Fibroblast of mammary gland (primary cell): ENCODE results near the gene CCDC196.
A peak's percentile ranks its signal among the peaks of the same experiment; 100 is the strongest.
"Not testable (repeated sequence)": the region's sequence is repeated elsewhere in the genome, so short reads cannot be mapped to it uniquely, and the experiment has no call there.

ENCODE experiments used
- DNase-seq: peaks from one replicate; pipeline ENCODE4 v3.0.0-alpha.2; 2010; ENCODE audit warnings: low read depth
- H3K4me3 ChIP-seq: 2 replicates; pipeline ENCODE4 v1.5.1; 2011; ENCODE audit warnings: low read depth, mild to moderate bottlenecking, low read length, moderate library complexity; ENCODE audit not compliant: control insufficient read depth
- TF ChIP-seq, protein P1 (sequence below): conservative IDR thresholded peaks from 2 replicates; pipeline ENCODE4 v1.5.1; 2011; ENCODE audit warnings: low read depth, low read length, inconsistent platforms; ENCODE audit not compliant: control insufficient read depth, insufficient read depth

The CCDC196 gene

DNA sequence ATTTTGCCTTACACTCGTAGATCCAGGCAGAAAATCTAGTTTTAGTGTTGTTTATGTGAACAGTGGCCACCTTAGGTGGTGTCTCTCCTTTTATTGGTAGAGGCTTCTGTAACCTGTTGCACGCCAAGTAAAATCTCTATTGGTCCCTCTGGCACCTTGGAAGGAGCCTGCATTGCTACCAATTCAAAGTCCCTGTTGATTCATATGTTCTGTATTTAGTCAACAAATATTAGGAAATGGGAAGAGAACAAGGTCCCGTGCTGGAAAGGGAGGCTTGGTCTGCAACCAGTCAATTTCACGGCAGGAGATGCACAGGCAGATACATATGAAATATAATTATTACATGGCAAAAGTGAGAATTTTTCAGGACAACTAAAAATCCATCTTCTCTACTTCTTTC lies 15.4 kb downstream of the CCDC196 start:
- no peak overlapping the region for H3K4me3 ChIP-seq
- TF ChIP-seq, protein P1, sequence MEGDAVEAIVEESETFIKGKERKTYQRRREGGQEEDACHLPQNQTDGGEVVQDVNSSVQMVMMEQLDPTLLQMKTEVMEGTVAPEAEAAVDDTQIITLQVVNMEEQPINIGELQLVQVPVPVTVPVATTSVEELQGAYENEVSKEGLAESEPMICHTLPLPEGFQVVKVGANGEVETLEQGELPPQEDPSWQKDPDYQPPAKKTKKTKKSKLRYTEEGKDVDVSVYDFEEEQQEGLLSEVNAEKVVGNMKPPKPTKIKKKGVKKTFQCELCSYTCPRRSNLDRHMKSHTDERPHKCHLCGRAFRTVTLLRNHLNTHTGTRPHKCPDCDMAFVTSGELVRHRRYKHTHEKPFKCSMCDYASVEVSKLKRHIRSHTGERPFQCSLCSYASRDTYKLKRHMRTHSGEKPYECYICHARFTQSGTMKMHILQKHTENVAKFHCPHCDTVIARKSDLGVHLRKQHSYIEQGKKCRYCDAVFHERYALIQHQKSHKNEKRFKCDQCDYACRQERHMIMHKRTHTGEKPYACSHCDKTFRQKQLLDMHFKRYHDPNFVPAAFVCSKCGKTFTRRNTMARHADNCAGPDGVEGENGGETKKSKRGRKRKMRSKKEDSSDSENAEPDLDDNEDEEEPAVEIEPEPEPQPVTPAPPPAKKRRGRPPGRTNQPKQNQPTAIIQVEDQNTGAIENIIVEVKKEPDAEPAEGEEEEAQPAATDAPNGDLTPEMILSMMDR: no peak
- no peak for DNase-seq

- DNase-seq: peak; percentile 65
- not testable (repeated sequence) for H3K4me3 ChIP-seq
Observed at GRCh38 chr14:66502836-66503235, 16.7 kb downstream of the CCDC196 start.

GRCh38 chr14:66503532-66503931 lies 17.4 kb downstream of the CCDC196 start:
- TF ChIP-seq, protein P1: no peak
- peak; percentile 62 for DNase-seq
- H3K4me3 ChIP-seq: no peak overlapping the region

DNA sequence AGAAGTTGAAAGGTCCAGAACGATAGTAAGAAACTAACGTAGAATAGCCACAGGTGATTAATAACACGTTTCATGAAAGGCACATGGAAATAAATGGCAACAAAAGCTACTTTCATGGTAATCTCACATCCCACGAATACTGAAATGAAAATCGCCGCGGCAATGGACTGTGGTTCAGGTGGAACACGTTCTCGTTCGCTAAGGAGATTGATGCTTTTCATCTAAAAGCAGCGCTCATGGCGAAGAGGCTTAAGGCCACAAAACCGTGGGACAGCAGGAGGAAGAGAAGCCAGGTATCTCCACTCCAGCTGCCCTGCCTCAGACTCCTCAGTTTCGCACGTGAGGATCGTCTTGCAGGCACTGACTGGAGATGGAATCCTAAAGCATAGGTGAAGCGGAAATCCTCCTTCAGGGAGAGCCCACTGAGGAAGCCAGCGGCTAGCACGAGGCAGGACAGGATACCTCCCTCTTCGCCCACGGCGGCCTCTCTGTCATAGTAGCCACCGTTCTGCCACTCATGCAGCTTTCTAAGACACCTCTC lies 21.1 kb downstream of the CCDC196 start:
- no peak for DNase-seq
- TF ChIP-seq, protein P1: no peak

GRCh38 chr14:66507722-66508546 lies 21.8 kb downstream of the CCDC196 start, which contains the start of gene GPHN:
Gene GPHN (plus strand): TSS chr14:66508147.
- H3K4me3 ChIP-seq: peak within 1 kb of the TSS; percentile 97
- TF ChIP-seq, protein P1: peak; percentile 29
- DNase-seq: peak; percentile 99

More for the DNA sequence above, 21.1 kb downstream of the CCDC196 start:
- H3K4me3 ChIP-seq: peak overlapping the region; percentile 97

GRCh38 chr14:66508547-66508845 lies 22.3 kb downstream of the CCDC196 start:
- TF ChIP-seq, protein P1: no peak
- peak overlapping the region; percentile 97 for H3K4me3 ChIP-seq
- DNase-seq: no peak

DNA sequence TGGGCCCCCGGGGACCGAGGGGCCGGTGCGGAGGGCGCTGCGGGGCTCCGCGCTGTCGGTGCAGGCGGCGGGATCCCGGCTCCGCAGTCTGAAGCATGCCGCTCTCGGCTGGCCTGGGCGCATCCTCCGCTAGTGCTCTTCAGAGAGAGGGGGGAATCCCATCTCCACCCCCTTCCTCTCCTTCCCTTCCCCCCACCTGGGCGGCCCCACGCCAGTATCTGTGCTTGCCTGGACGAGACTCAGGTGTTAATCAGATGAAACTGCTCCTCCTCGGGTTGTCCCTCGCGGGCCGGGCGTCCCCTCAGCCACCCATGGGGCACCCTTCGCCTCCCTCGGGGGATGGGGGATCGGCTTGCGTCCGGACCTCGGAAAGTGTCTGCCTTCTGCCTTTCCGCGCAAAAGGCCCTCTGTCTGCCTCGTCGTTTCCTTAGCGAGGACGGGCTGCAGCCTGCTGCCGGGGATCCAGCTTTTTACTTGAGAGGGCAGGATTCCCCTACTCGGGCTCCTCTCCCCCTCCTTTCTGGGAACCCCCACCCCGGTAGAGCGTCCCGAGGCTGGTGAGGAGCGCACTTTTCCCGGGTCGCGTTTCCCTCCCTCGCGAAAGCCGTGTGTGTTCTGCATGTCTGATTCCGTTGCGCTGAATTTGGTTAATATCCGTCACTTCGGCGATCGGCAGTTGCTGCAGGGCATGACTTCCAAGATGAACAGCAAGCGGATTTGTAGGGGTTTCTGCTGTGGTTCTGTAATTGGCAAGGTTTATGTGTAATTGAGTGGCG lies 22.9 kb downstream of the CCDC196 start:
- H3K4me3 ChIP-seq: peak overlapping the region; percentile 97
- TF ChIP-seq, protein P1: no peak
- DNase-seq: peak; percentile 21
